Fibroblast of upper back skin (primary cell): ENCODE data around the gene ZNF385A.

Source experiments
- DNase-seq: peaks from one replicate; pipeline ENCODE4 v3.0.0-alpha.2; 2013

The ZNF385A gene

DNA sequence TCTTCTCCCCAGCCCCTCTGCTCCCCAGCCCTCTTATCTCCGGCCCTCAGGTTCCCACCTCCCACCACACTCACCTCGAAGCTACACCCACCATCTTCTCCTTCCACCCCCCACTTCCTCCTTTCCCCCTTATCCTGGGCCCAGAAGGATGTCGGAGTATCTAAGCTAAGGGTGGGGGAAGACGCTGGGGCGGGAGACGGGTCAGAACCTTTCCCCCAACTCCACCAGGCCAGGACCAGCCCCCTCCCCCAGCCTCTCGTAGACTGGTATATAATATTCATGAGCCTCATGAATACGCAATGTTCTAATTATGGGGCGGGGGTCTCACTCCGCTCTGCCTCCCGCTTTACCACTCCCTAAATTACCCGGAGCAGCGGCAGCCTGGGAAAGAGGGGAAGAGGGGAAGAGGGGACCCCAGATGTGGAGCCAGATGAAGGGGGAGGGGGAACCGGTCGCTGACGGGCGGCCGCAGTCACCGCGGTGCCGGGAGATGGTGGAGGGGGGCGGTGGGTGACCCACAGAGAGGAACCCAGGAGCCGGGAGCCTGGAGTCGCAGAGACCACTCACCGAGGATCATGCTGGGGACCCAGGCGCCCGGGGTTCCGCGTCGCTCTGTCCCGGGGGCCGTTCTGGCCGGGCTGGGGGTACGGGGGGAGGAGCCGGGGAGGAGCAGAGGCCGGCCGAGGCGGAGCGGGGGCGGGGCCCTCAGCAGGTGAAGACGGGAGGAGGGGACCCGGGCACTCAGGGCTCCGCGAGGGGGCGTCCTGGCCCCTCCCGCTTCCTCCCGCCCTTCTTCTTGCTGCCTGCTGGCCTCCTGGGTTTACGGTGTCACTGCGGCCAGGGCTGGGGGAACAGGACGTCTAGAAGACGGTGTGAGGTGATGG, 6.4 kb upstream of the ZNF385A start:
- DNase-seq = no peak

DNA sequence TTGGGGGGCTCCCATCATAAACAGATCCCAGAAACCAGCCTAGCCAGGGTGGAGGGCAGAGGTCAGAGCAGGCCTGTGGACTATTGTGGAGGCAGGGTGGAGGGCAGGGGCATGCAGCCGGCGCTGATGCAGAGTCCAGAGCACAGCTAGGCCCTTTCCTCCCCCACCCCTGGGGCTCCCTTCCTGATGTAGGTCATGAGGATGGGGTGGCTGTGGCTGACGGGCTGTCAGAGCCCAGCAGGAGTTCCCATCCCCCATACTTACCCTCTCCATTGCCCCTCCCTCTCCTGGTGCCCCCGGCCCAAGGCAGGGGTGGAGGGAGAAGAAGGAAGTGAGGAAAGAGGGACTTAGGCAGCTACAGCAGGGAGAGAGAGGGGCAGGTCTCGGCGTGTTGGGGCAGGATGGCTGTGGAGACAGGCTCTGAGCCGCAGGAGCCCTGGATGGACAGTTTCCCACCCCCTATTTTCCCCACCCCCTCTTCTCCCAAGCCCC, 5.7 kb upstream of the ZNF385A start:
- DNase-seq = no peak

DNA sequence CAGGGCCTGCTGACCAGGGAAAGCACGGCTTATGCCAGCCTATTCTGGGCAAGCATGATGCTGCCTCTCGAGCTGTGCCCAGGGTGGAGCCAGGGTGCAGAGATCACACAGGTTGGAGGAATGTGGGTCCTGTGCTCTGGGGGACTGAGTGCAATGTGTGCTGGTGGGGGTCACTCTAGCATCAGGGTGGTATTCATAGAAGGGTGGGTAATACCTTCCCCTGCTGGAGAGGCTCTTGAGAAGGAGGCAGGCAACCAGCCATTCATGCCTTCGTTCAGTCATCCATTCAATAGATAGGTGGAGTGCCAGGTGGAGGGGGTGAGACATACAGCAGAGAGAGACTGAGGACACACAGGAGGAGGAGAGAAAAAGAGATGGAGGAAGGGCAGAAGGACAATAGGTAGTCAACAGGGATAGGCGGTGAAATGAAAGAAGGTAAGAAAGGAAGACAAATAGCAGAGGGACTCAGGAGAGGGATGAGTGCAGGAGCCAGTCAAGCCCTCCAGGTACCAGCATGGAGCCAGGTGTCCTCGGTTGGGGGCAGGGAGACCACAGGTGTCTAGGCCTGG, 5.2 kb upstream of the ZNF385A start:
- DNase-seq = no peak

- no peak for DNase-seq
These were observed 4.6 kb upstream of the ZNF385A start for GRCh38 chr12:54389134-54389508.

GRCh38 chr12:54388237-54389133, 4.0 kb upstream of the ZNF385A start:
- no peak for DNase-seq

DNA sequence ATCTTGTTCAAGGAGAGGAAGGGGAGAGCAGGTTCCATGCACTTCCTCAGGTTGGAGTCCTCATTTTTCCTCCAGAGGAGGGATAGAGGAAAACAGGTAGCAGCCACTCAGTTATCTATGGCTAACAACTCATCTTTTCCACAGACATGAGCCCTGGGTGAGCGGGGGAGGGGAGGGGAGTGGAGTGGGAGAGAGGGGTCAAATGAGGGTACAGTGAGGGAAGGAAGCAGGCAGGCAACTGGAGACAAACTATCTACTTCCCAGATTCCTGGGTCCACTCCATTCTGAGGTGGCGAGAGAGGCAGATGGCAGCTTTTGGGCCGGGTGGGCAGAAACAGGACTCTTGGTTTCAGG, 2.6 kb upstream of the ZNF385A start:
- DNase-seq = no peak

- no peak for DNase-seq
These were observed 2.0 kb upstream of the ZNF385A start for GRCh38 chr12:54386403-54387113.

GRCh38 chr12:54385251-54385914, 850 bp upstream of the ZNF385A start:
- no peak for DNase-seq

GRCh38 chr12:54383041-54383609, 1.4 kb downstream of the ZNF385A start:
- peak; percentile 86 for DNase-seq

DNA sequence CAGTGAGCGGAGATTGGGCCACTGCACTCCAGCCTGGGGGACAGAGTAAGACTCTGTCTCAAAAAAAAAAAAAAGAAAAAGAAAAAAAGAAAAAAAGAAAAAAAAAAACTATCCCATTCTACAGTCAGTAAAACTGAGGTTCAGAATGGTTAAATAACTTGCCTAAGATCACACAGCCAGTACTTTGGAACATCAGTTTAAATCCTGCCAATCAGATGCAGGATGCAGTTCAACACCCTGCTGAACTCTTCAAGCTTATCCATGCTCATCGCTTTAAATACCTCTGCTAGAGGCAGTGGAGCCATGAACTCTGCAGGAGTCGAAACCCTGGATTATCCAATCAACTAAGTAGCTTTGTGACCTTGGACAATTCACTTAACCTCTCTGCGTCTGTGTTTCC, 3.4 kb downstream of the ZNF385A start:
- no peak for DNase-seq

- DNase-seq = peak; percentile 82
These were observed 4.9 kb downstream of the ZNF385A start for GRCh38 chr12:54379398-54380201.

GRCh38 chr12:54378796-54379397, 5.6 kb downstream of the ZNF385A start:
- no peak for DNase-seq

DNA sequence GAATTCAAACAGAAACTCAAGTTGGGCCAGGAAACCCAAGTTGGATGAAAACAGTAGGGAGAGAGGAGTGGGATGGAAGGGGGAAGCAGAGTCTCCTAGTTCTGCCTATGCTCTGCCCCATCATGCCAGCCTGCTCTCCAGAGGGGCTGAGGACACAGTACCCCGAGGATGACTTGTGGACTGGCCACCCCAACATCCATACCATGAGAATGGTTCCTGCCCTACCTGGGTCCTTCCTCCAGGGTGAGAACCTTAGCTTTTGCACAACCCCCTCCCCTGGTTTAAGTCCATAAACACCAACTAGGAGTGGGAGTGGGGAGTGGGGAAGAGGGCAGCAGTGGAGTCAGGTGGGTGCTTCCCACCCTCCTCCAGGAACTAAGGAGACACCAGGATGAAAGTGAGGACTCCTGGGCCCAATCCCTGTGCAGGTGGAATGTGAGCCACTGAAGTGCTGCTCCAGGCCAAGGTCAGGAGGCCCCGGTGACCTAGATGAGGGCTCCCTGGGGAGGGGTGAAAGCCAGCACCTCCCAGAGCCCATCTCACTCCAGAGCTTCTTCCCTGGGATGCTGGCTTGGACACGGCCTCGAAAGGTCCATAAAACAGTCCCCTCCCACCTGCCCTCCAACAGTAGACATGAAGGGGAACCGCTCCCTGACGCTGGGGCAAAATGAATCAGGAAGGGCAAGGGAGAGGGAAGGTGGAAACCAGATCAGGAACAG, 6.6 kb downstream of the ZNF385A start:
- no peak for DNase-seq

DNA sequence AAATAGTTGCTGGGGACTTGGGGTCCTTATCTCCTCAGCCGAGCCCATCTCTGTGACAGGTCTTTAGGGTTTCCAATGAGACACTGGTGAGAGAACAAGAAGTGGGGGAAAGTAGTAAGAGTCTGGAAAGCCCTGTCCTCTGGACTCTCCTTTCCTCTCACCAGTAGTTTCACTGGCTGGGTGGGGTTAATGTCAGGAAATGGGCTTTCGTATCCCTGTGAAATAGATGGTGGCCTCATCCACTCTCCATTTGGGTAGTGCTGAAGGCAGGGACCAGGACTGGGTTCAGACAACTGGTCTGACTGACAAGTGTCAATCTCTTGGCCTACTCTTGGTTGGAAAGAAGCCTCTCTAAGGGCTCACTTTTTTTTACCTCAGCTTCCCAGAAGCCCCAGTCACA, 7.5 kb downstream of the ZNF385A start:
- DNase-seq = no peak

- no peak for DNase-seq
These were observed 7.9 kb downstream of the ZNF385A start for GRCh38 chr12:54376596-54376995.

DNA sequence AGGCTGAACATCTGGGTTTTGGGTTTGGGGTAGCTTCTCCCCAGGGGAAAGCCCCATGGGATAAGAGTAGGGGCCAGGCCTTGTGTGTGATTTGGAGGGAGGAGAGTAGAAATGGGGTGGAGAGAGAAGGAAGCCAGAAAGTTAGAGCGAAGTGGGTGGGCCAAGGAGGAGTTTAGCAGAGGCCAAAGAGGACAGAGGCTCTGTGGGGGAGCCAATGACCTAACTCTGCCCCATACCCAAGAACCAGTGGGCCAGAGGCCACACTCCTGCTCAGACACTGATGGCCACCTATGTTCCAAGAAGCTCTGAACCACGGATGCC, 9.3 kb downstream of the ZNF385A start:
- no peak for DNase-seq

- DNase-seq = no peak
These were observed 9.8 kb downstream of the ZNF385A start for GRCh38 chr12:54374562-54375258.

- no peak for DNase-seq
These were observed 10.6 kb downstream of the ZNF385A start for GRCh38 chr12:54373649-54374561.
